Activated T-cell treated with anti-CD3 and anti-CD28 coated beads for 24 hours (primary cell): Measurements from ENCODE around the gene LRRC49.

Source experiments
- DNase-seq: peaks from one replicate; pipeline ENCODE4 v3.0.0-alpha.2; 2020; ENCODE audit warnings: low read depth

The LRRC49 gene

GRCh38 chr15:71052356-71052755 lies 159.7 kb downstream of the LRRC49 start:
- DNase-seq = no peak

DNA sequence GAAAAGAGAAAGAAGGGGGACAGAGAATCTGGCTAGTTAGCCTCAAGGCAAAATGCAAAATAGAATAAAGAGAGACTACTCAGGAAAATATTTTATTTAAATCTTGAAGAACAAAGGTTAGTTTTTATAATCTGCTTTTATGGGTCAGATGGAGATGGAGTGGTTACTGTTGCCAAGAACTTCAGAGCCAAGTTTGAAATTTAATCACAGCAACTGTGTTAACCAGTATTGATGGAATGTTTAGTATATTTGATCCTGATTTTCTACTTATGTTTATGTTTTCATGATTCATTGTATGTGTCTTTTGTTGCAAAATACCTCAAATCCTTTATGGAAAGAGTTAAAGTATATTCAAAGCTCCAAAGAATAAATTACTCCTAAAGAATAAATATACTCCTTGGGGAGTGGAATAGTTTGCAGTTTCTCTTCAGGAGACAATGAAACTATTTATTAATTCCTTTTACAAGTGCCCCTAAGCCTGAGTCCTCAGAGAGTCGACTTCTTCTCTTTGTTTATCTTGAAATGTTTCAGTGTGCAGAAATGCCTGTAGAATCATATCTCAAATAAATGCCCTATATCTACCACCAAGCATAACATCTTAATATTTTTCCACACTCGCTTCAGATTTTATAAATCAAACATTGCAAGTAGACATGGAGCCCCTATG lies 161.8 kb downstream of the LRRC49 start:
- DNase-seq = no peak

DNA sequence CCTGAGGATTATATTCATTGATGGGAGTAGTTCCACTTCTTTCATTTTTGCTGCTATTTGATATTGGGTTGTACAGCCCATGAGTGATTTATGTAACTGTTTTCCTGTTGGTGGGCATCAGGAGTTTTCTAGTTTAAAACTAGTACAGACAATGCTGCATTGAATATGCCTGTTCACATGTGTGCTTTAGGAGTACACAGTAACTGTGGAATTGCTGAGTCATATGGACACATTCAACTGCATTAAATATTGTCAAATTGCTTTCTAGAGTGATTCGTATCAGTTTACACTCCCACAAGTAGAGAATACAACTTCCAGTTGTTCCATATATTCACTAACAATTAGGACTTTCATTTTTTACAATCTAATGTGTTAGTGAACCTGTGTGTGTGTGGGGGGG lies 162.8 kb downstream of the LRRC49 start:
- no peak for DNase-seq

DNA sequence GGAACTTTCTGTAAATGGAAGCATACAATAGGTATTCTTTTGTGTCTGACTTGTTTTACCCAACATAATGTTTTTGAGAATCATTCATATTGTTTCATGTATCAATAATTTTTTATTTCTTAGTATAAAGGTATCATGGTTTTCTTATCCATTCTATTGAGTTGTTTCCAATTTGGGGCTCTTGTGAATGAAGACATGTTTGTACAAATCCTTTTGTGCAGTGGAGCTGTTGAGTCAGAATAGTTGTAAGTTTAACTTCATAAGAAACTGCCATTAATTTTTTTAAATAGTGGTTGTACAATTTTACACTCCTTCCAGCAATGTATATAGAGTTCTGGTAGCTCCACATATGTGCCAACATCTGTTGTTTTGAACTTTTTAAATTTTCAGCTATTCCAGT lies 163.5 kb downstream of the LRRC49 start:
- no peak for DNase-seq

DNA sequence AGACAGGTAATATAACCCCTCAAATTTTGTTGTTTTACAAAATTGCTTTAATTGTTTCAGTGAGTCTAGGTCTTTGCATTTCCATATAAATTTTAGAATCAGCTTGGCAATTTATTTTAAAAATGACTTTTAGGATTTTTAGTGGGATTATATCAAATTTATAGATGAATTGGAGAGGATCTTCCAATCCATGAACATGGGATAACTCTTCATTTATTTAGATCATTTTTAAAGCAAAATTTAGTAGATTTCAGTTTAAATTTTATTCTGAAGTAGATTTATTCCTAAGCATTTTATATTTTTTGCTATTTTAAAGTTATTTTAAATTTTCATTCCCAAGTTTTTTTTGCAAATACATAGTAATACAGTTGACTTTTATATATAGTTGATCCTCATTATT lies 164.5 kb downstream of the LRRC49 start:
- no peak for DNase-seq

- DNase-seq = no peak
These were observed 165.0 kb downstream of the LRRC49 start for GRCh38 chr15:71057581-71057980.

GRCh38 chr15:71060983-71061382 lies 168.4 kb downstream of the LRRC49 start:
- DNase-seq = no peak

- no peak for DNase-seq
These were observed 174.4 kb downstream of the LRRC49 start for GRCh38 chr15:71066983-71067382.

GRCh38 chr15:71069693-71070092 lies 177.1 kb downstream of the LRRC49 start:
- DNase-seq = no peak

- DNase-seq = no peak
These were observed 178.9 kb downstream of the LRRC49 start for GRCh38 chr15:71071529-71071928.

DNA sequence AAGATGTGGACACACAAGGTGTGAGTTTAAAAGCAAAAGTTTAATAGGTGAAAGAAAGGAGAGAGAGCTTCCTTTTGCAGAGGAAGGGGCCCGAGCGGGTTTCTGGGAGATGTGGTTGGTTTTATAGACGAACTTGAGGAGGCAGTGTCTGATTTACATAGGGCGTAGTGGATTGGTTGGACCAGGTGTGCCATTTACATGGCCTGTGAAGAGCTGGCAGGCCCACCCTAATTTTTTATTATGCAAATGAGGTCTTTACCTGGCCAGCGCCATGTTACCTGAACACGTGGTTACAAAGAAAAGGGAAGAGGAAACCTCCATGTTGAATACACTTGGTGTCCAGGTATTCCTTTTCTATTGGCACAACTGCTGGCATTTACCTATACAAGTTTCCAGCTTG lies 179.8 kb downstream of the LRRC49 start:
- DNase-seq = no peak

- DNase-seq = no peak
These were observed 186.0 kb downstream of the LRRC49 start for GRCh38 chr15:71078506-71079207.

DNA sequence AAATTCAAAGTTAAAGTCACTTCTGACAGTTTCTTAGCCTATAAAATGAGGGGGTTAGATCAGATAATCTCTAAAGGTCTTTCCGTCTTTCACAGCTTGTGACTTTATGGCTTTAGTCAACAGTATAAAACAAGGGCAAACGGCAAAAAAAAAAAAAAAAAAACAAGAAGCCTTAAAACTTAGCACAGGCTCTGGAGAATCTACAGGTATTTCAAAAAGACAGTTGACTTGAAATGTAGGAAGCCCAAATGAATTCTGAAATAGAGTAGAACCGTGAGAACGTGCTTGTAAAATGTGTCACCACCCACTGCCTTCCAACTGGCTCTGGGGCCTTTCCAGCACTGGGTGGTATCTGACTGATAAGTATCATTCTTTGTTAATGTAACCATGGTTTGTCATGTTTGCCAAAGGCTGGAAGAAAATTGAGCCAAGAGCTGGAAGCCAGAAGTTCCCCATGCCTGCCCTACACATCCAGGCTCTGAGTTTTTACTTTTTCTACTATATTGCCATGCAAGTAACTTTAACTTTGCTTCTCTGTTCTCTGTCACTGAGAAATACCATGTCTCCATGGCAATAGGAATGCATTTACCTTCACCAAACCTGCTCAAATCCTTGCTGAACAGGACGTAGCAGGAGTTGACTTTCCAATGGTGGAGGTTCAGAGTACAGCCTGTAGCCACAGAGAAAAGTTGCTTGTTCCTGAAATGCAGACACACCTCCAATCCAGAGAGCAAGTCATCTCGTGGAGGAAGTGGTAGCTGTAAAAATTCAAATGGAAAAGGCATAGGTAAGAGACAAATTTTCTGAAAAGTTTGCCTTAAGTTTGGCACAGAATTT lies 186.8 kb downstream of the LRRC49 start:
- DNase-seq = no peak

DNA sequence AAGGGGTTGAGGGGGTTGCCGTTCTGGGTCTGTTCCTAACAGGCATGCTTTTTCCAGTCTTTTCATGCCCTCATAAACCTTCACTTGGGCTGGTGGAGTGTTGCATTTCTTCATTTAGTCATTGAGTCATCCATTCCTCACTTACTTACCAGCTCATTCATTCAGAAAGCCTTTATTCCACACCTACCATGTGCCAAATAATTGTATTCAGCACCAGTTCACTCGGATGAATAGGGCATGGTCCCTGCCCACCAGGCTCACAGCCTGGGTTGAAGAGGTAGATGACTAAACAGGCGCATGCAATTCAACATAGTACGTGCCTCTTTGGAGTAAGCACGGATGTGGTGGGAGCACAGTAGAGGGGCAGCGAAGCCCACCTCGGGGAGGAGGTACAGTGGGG lies 187.5 kb downstream of the LRRC49 start:
- DNase-seq = no peak

DNA sequence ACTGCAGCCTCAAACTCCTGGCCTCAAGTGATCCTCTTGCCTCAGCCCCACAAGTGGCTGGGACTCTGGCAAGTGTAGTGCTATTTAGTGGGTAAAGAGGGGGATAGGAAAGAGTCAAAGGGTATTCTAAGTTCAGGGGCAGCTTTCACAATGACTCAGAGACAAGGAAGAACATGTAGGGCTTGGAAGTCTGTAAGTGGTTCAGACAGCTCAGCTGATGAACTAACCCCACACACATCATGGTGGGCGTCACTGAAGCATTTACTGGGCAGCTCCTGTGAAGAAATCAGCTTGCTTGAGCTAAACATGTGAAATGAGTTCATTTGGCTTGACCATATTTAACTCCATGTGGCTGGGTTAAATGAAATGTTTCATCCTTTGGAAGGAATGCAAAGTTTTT lies 188.1 kb downstream of the LRRC49 start:
- DNase-seq = no peak

GRCh38 chr15:71082803-71083202 lies 190.2 kb downstream of the LRRC49 start:
- no peak for DNase-seq

DNA sequence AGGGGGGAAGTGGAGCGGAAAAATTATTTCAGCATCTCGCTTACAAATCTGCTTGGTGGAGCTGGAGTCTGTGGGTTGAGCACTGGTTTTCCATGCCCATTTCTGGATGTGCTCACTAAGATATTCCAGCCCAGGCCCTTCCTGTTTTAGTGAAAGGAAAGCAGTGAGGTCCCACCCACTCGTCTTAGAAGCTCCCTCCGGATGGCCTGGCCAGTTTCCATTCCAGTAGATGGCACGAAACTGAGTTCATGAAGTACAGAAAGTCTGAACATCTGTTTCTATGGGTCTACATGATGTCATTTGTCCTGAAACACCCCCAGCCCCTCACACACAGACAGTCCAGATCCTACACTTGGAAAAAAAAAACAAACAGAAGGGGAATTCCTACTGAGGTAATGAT lies 190.7 kb downstream of the LRRC49 start:
- DNase-seq = no peak

- no peak for DNase-seq
These were observed 191.6 kb downstream of the LRRC49 start for GRCh38 chr15:71084264-71084663.

DNA sequence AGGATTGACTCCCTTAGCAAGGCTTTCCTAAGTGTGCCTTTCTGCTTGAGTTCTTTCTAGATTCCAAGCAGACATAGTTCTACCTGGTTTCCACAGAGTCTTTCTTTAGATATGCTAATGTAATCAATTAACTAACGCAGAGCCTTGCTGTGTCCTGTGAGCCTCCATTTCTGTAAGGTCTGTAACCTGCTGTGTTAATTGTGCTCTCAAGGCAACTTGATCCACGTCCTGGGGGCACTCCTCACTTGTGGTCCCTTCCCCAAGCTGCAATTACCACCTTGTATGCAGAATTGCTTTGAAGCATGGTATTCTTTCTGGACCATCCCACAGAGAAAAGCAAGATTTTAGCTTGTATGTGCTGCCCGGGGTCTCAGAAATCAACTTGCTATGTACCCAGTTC lies 193.2 kb downstream of the LRRC49 start:
- no peak for DNase-seq

- DNase-seq = no peak
These were observed 195.5 kb downstream of the LRRC49 start for GRCh38 chr15:71088155-71088554.

DNA sequence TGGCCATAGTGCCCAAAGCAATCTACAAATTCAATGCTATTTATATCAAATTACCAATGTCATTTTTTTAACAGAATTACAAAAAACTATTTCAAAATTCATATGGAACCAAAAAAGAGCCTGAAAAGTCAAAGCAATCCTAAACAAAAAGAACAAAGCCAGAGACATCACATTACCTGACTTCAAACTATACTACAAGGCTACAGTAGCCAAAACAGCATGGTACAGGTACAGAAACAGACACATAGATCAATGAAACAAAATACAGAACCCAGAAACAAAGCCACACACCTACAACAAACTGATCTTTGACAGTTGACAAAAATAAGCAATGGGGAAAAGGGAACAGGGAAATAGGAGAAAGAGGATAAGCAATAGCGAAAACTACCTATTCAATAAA lies 196.1 kb downstream of the LRRC49 start:
- no peak for DNase-seq

DNA sequence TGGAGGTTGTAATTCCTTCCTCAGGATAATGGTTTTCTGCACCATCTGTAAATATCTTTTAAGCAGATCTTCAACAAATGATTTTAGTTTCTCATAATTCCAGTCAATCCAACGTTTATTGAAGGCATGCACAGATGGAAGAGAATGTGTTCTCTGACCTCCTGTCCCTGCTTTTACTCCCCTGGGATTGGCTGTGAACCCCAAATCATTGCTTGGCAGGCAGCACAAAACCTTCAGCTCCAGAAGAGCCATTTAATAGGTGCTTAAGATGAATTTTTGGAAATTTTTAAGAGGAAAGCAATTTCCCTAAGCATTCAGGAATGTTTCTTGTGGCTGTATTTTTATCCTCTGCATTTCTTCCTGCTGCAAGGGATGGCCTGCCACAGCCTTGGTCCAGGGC lies 197.2 kb downstream of the LRRC49 start:
- no peak for DNase-seq

- no peak for DNase-seq
These were observed 199.0 kb downstream of the LRRC49 start for GRCh38 chr15:71091601-71092000.
